ENCODE results near the gene KCNK1.
"Not testable (repeated sequence)": the region's sequence is repeated elsewhere in the genome, so short reads cannot be mapped to it uniquely, and the experiment has no call there.

The KCNK1 gene

DNA sequence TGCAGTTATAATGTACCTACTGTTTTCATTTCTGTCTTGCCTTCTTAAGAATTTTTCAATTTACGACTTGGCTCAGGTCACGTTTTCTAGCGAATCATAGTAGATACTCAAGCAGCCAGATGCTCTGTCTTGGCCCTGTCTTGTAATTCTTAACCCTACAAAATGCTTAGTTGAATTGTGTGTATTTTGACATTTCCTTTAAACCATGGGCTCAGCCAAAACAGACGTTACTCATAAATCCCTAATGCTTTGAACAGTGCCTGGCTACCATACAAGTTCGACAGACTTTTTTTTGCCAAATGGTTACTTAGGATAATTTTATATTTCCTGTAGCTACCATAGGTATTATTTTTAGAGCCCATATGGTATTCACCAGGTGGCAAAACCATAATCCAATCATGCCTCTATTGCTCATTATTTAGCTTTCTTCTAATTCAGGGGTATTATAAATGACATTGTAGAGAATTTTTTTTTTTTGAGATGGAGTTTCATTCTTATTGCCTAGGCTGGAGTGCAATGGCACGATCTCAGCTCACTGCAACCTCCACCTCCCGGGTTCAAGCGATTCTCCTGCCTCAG lies 54.3 kb downstream of the KCNK1 start:
- H2BK5ac ChIP-seq (ENCODE audit: low read depth, low read length, poor library complexity), result no peak overlapping the region
- no peaks in the 10 kb centered on the region for H3K79me1 ChIP-seq (ENCODE audit: low read length)
- no peak overlapping the region for H2BK120ac ChIP-seq (ENCODE audit: insufficient read depth, low read length, poor library complexity)
- no peaks in the 10 kb centered on the region for H3K27me3 ChIP-seq (ENCODE audit: insufficient read depth, low read length)
- H3K4ac ChIP-seq (ENCODE audit: low read depth, low read length), result no peak overlapping the region
- no peaks in the 10 kb centered on the region for H3K79me2 ChIP-seq (ENCODE audit: control insufficient read depth, insufficient read depth, low read length, poor library complexity)
- H2AK5ac ChIP-seq (ENCODE audit: low read length), result no peak overlapping the region
- no CpG with 5 or more reads among the region's 8 CpGs for WGBS (ENCODE audit: extremely low coverage, insufficient coverage, insufficient read length)
- DNase-seq, result no peak
- H2AFZ ChIP-seq (ENCODE audit: insufficient read depth, low read length, poor library complexity), result no peak overlapping the region
- H4K8ac ChIP-seq (ENCODE audit: low read depth, low read length), result no peak overlapping the region
- H3K9me3 ChIP-seq (ENCODE audit: insufficient read depth, low read depth, low read length), result peaks cover 3% of the 10 kb centered on the region
- no peak overlapping the region for H3K9ac ChIP-seq (ENCODE audit: low read length)
- peaks cover 6% of the 10 kb centered on the region in 2 experiments for H3K36me3 ChIP-seq (ENCODE audit: control insufficient read depth in 1 of 2, insufficient read depth in 2 of 2, low read length in 2 of 2)
- H3K27ac ChIP-seq (ENCODE audit: low read depth, low read length), result no peak overlapping the region
- H3K4me1 ChIP-seq (ENCODE audit: control insufficient read depth in 1 of 2, insufficient read depth in 2 of 2, low read length in 2 of 2), result peaks cover 0 to 2% of the 10 kb centered on the region in 2 experiments
- no peak overlapping the region for H3K14ac ChIP-seq (ENCODE audit: low read length)
- no peak overlapping the region for H4K91ac ChIP-seq (ENCODE audit: low read depth, low read length)
- no peak overlapping the region for H3K4me3 ChIP-seq (ENCODE audit: low read depth, low read length)
- H3K23ac ChIP-seq (ENCODE audit: low read length), result no peak overlapping the region
- no peak overlapping the region for H2BK12ac ChIP-seq (ENCODE audit: low read length)
- H3K4me2 ChIP-seq (ENCODE audit: low read length), result no peak overlapping the region
- no peak overlapping the region for H3K18ac ChIP-seq (ENCODE audit: low read length)
- no peak overlapping the region for H4K12ac ChIP-seq (ENCODE audit: low read depth, low read length)

DNA sequence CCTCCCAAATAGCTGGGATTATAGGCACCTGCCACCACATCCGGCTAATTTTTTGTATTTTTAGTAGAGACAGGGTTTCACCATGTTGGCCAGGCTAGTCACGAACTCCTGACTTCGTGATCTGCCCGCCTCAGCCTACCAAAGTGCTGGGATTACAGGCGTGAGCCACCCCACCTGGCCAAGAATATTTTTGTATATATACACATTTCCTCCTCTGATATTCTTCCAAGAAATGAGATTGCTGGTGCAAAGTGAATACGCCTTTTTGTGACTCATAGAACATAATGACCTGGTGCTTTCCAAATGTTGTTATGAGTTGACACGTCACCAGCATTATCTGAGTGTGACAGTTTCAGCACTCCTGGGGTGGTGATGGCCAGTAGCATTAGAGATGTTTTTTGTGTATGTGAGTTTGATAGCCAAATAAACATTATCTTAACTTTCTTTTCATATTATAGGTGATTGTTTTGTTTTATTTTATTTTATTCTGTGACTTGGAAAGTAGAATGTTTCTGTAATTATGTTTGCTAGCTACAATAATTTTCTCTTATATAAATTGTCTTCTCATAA lies 54.9 kb downstream of the KCNK1 start:
- Histone ChIP-seq H3K18ac (ENCODE audit: low read length) (no peak overlapping the region), H3K4me1 (ENCODE audit: control insufficient read depth in 1 of 2, insufficient read depth in 2 of 2, low read length in 2 of 2) (peaks cover 3 to 6% of the 10 kb centered on the region in 2 experiments), H3K36me3 (ENCODE audit: control insufficient read depth in 1 of 2, insufficient read depth in 2 of 2, low read length in 2 of 2) (peaks cover 6% of the 10 kb centered on the region in 2 experiments), H3K9me3 (ENCODE audit: insufficient read depth, low read depth, low read length) (peaks cover 3% of the 10 kb centered on the region), H3K79me2 (ENCODE audit: control insufficient read depth, insufficient read depth, low read length, poor library complexity) (no peaks in the 10 kb centered on the region), H3K9ac (ENCODE audit: low read length) (no peak overlapping the region), H4K8ac (ENCODE audit: low read depth, low read length) (no peak overlapping the region), H2BK5ac (ENCODE audit: low read depth, low read length, poor library complexity) (no peak overlapping the region), H3K23ac (ENCODE audit: low read length) (no peak overlapping the region), H3K27ac (ENCODE audit: low read depth, low read length) (no peak overlapping the region), H4K91ac (ENCODE audit: low read depth, low read length) (no peak overlapping the region), H4K12ac (ENCODE audit: low read depth, low read length) (no peak overlapping the region), H3K79me1 (ENCODE audit: low read length) (no peaks in the 10 kb centered on the region), H2BK12ac (ENCODE audit: low read length) (no peak overlapping the region), H3K4me2 (ENCODE audit: low read length) (no peak overlapping the region), H2BK120ac (ENCODE audit: insufficient read depth, low read length, poor library complexity) (no peak overlapping the region), H3K27me3 (ENCODE audit: insufficient read depth, low read length) (no peaks in the 10 kb centered on the region), H3K14ac (ENCODE audit: low read length) (no peak overlapping the region), H3K4ac (ENCODE audit: low read depth, low read length) (no peak overlapping the region), H3K4me3 (ENCODE audit: low read depth, low read length) (no peak overlapping the region), H2AFZ (ENCODE audit: insufficient read depth, low read length, poor library complexity) (no peak overlapping the region), H2AK5ac (ENCODE audit: low read length) (no peak overlapping the region)
- peak; percentile 50 to 75 for DNase-seq
- WGBS (ENCODE audit: extremely low coverage, insufficient coverage, insufficient read length), result no CpG with 5 or more reads among the region's 7 CpGs

DNA sequence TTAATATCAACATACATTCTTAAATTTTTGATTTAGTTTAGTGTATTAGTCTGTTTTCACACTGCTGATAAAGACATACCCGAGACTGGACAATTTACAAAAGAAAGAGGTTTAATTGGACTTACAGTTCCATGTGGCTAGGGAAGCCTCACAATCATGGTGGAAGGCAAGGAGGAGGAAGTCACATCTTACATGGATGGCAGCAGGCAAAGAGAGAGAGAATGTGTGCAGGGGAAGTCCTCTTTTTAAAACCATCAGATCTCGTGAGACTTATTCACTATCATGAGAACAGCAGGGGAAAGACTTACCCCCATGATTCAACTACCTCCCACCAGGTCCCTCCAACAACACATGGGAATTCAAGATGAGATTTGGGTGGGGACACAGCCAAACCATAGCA lies 56.5 kb downstream of the KCNK1 start:
- not testable (repeated sequence) for H3K4me3 ChIP-seq (ENCODE audit: low read depth, low read length); H4K12ac ChIP-seq (ENCODE audit: low read depth, low read length); H2BK5ac ChIP-seq (ENCODE audit: low read depth, low read length, poor library complexity); H3K23ac ChIP-seq (ENCODE audit: low read length); H3K9me3 ChIP-seq (ENCODE audit: insufficient read depth, low read depth, low read length); H3K4me2 ChIP-seq (ENCODE audit: low read length); H3K9ac ChIP-seq (ENCODE audit: low read length); H2BK120ac ChIP-seq (ENCODE audit: insufficient read depth, low read length, poor library complexity); H4K91ac ChIP-seq (ENCODE audit: low read depth, low read length); H2BK12ac ChIP-seq (ENCODE audit: low read length); H3K79me1 ChIP-seq (ENCODE audit: low read length); H3K4me1 ChIP-seq (ENCODE audit: control insufficient read depth in 1 of 2, insufficient read depth in 2 of 2, low read length in 2 of 2); H3K79me2 ChIP-seq (ENCODE audit: control insufficient read depth, insufficient read depth, low read length, poor library complexity); H3K18ac ChIP-seq (ENCODE audit: low read length); H3K27ac ChIP-seq (ENCODE audit: low read depth, low read length); H3K14ac ChIP-seq (ENCODE audit: low read length); H3K27me3 ChIP-seq (ENCODE audit: insufficient read depth, low read length); DNase-seq; H3K4ac ChIP-seq (ENCODE audit: low read depth, low read length); H3K36me3 ChIP-seq (ENCODE audit: control insufficient read depth in 1 of 2, insufficient read depth in 2 of 2, low read length in 2 of 2); H2AFZ ChIP-seq (ENCODE audit: insufficient read depth, low read length, poor library complexity); H2AK5ac ChIP-seq (ENCODE audit: low read length); H4K8ac ChIP-seq (ENCODE audit: low read depth, low read length)
- no CpG with 5 or more reads among the region's 2 CpGs for WGBS (ENCODE audit: extremely low coverage, insufficient coverage, insufficient read length)

DNA sequence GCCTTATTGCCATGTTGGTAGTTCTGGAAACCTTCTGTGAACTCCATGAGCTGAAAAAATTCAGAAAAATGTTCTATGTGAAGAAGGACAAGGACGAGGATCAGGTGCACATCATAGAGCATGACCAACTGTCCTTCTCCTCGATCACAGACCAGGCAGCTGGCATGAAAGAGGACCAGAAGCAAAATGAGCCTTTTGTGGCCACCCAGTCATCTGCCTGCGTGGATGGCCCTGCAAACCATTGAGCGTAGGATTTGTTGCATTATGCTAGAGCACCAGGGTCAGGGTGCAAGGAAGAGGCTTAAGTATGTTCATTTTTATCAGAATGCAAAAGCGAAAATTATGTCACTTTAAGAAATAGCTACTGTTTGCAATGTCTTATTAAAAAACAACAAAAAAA lies 57.4 kb downstream of the KCNK1 start:
- no peak overlapping the region for H2BK5ac ChIP-seq (ENCODE audit: low read depth, low read length, poor library complexity)
- no peak overlapping the region for H2AK5ac ChIP-seq (ENCODE audit: low read length)
- H2BK120ac ChIP-seq (ENCODE audit: insufficient read depth, low read length, poor library complexity), result no peak overlapping the region
- H2AFZ ChIP-seq (ENCODE audit: insufficient read depth, low read length, poor library complexity), result no peak overlapping the region
- H4K8ac ChIP-seq (ENCODE audit: low read depth, low read length), result no peak overlapping the region
- no peak for DNase-seq
- no peak overlapping the region for H3K27ac ChIP-seq (ENCODE audit: low read depth, low read length)
- H3K4me2 ChIP-seq (ENCODE audit: low read length), result no peak overlapping the region
- H3K18ac ChIP-seq (ENCODE audit: low read length), result no peak overlapping the region
- no peak overlapping the region for H4K12ac ChIP-seq (ENCODE audit: low read depth, low read length)
- H3K4me3 ChIP-seq (ENCODE audit: low read depth, low read length), result no peak overlapping the region
- H3K36me3 ChIP-seq (ENCODE audit: control insufficient read depth in 1 of 2, insufficient read depth in 2 of 2, low read length in 2 of 2), result peaks cover 6 to 8% of the 10 kb centered on the region in 2 experiments
- no peaks in the 10 kb centered on the region for H3K79me1 ChIP-seq (ENCODE audit: low read length)
- no peaks in the 10 kb centered on the region for H3K27me3 ChIP-seq (ENCODE audit: insufficient read depth, low read length)
- H3K9me3 ChIP-seq (ENCODE audit: insufficient read depth, low read depth, low read length), result peaks cover 3% of the 10 kb centered on the region
- H3K9ac ChIP-seq (ENCODE audit: low read length), result no peak overlapping the region
- no CpG with 5 or more reads among the region's 5 CpGs for WGBS (ENCODE audit: extremely low coverage, insufficient coverage, insufficient read length)
- H3K23ac ChIP-seq (ENCODE audit: low read length), result no peak overlapping the region
- H2BK12ac ChIP-seq (ENCODE audit: low read length), result no peak overlapping the region
- no peak overlapping the region for H4K91ac ChIP-seq (ENCODE audit: low read depth, low read length)
- peaks cover 6 to 9% of the 10 kb centered on the region in 2 experiments for H3K4me1 ChIP-seq (ENCODE audit: control insufficient read depth in 1 of 2, insufficient read depth in 2 of 2, low read length in 2 of 2)
- H3K79me2 ChIP-seq (ENCODE audit: control insufficient read depth, insufficient read depth, low read length, poor library complexity), result no peaks in the 10 kb centered on the region
- H3K4ac ChIP-seq (ENCODE audit: low read depth, low read length), result no peak overlapping the region
- no peak overlapping the region for H3K14ac ChIP-seq (ENCODE audit: low read length)
